ENCODE results near the gene OMA1.

The OMA1 gene

DNA sequence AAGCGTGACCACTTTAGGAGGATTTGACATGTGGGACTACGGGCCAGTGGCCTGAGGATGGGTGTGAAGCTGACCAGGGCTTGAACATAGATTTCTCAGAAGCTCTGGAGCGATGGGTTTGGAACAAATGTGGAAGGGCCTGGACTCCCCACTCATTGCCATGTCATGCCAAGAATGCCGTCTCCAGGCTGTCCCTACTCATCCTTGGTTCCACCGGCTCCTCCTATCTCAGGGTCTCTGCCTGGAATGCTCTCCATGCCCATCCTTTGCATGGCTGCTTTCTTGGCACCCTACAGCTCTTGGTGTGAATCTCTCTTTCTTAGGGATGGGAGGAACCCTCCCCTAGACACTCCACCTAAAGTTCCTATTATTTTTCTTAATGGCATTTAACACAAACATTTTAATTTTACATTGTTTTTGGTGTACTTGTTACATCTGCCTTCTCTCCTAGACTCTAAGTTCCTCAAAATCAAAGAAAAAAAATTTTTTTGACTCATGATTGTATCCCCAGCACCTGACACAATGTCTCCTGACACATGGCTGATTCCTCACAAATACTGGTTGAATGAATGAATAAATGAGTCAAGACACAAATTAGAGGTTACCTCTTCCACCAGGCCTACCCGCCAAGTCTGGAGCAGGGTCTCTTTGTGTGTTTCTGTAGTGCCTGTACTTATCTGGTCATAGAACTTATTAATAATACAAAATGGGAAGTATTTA, 114.5 kb downstream of the OMA1 start:
- no peak for DNase-seq (ENCODE audit: low read depth, low spot score)
